ENCODE measurements around the gene PCDHGB6.

- TF ChIP-seq CTCF (IDR thresholded peaks at IDR 0.05; ENCODE audit: low read depth, low read length) (no peak), POLR2A (IDR thresholded peaks at IDR 0.05; ENCODE audit: extremely low read depth, insufficient read length) (no peak), MAX (IDR thresholded peaks at IDR 0.05; ENCODE audit: low read depth, low read length) (no peak)
These were observed 15.2 kb upstream of the PCDHGB6 start, which contains the start of gene PCDHGA8 for GRCh38 chr5:141392429-141393198.
